Measurements from ENCODE around the gene TYW1B. TPM values are rescaled to one million over a fixed set of nuclear protein-coding genes. Genes with fewer than 3 reads are reported as not detected.
"Not testable (repeated sequence)": the region's sequence is repeated elsewhere in the genome, so short reads cannot be mapped to it uniquely, and the experiment has no call there.

TYW1B gene
- total and polyA plus RNA-seq, 3 experiments from 2014 or later: 1.5 to 5.1 (median 4.7) TPM

GRCh38 chr7:72674394-72674793, 153.6 kb downstream of the TYW1B start:
- no peak overlapping the region for H3K27ac ChIP-seq (ENCODE audit: low read depth, low read length)
- no peak overlapping the region for H3K27ac Mint-ChIP-seq
- DNase-seq: no peak
- H3K4me1 ChIP-seq (ENCODE audit: insufficient read depth, low read length): no peaks in the 10 kb centered on the region
- H3K4me3 Mint-ChIP-seq: no peak overlapping the region
- no peaks in the 10 kb centered on the region for H3K4me1 Mint-ChIP-seq
- peaks cover 16 to 22% (median 18%) of the 10 kb centered on the region in 3 donors for H3K36me3 Mint-ChIP-seq
- H3K4me3 ChIP-seq (ENCODE audit: low read length): no peak overlapping the region
- H3K27me3 ChIP-seq (ENCODE audit: insufficient read depth, low read length, poor library complexity, severe bottlenecking): no peaks in the 10 kb centered on the region
- H3K27me3 Mint-ChIP-seq: no peaks in the 10 kb centered on the region
- no peaks in the 10 kb centered on the region for H3K36me3 ChIP-seq (ENCODE audit: insufficient read depth, low read length)
- CTCF ChIA-PET: no interaction called here
- H3K9me3 Mint-ChIP-seq: no peaks in the 10 kb centered on the region
- H3K9me3 ChIP-seq (ENCODE audit: low read length): no peaks in the 10 kb centered on the region
- POLR2A ChIA-PET: no interaction called here

DNA sequence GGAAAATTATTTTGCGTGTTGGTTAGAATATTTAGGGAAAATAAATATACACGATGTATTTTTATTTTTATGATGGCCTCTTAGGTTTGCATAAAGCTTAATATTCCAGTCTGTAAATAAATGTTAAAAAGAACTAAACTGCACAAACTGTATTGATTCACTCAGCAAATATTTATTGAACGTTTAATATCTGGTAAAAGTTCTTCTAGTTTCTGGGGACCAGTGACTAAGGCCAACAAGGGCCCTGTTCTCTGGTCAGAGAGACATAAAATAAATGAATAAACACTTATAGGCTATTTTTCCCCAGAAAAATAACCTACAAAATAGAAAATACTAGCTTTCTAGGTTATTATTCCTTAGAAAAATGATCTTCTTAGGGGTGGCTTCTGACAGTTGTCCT, 157.2 kb downstream of the TYW1B start:
- H3K4me1 Mint-ChIP-seq; DNase-seq; H3K9me3 ChIP-seq (ENCODE audit: low read length); H3K27ac Mint-ChIP-seq; H3K27ac ChIP-seq (ENCODE audit: low read depth, low read length); H3K4me1 ChIP-seq (ENCODE audit: insufficient read depth, low read length); H3K9me3 Mint-ChIP-seq; H3K27me3 Mint-ChIP-seq; H3K36me3 ChIP-seq (ENCODE audit: insufficient read depth, low read length); H3K4me3 Mint-ChIP-seq; H3K27me3 ChIP-seq (ENCODE audit: insufficient read depth, low read length, poor library complexity, severe bottlenecking); CTCF ChIA-PET; H3K4me3 ChIP-seq (ENCODE audit: low read length); POLR2A ChIA-PET: not testable (repeated sequence)
- H3K36me3 Mint-ChIP-seq: peaks cover 13 to 27% (median 14%) of the 10 kb centered on the region in 3 donors

DNA sequence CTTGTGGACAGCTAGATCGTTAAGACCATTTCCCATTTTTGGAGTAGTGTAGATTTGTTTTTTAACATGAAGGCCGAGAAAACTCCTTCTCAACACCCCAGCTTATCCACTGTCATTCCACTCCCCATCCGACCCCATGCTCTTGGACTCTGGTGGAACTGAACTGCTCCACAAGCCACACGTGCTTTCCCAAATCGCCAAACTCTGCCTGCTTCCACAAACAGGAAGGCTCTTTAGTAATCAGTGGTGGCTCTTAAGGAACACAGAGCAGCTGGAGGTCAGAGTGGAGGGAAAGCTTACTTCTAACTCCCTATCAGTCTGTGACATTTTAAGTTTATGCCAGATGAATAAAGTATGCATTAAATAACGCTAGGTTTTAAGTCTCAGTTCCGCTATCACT, 159.6 kb downstream of the TYW1B start:
- H3K4me3 ChIP-seq (ENCODE audit: low read length); H3K36me3 ChIP-seq (ENCODE audit: insufficient read depth, low read length); H3K4me3 Mint-ChIP-seq; H3K9me3 Mint-ChIP-seq; H3K27ac ChIP-seq (ENCODE audit: low read depth, low read length); POLR2A ChIA-PET; DNase-seq; CTCF ChIA-PET; H3K4me1 ChIP-seq (ENCODE audit: insufficient read depth, low read length); H3K27me3 Mint-ChIP-seq; H3K4me1 Mint-ChIP-seq; H3K27me3 ChIP-seq (ENCODE audit: insufficient read depth, low read length, poor library complexity, severe bottlenecking); H3K9me3 ChIP-seq (ENCODE audit: low read length); H3K27ac Mint-ChIP-seq: not testable (repeated sequence)
- H3K36me3 Mint-ChIP-seq: peaks cover 19 to 37% (median 21%) of the 10 kb centered on the region in 3 donors

DNA sequence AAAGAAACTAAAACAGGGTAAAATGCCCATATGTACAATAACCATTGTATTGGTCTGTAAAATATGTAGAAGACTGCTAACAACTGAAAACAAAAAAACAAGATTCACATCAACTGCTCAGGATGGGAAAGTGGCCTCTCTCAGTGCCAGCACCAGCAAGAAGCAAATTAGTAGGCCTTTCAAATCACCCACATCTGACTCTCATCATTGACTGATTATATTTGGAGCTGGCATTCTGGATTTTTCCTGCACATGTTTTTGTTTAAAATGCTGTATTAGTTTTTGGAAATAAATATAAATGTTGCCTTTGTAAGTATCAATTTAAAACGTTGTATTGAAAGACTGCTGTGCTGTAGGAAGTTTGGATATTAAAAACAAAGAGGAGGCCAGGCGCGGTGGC, 161.0 kb downstream of the TYW1B start:
- H3K27ac ChIP-seq (ENCODE audit: low read depth, low read length); H3K27me3 Mint-ChIP-seq; H3K4me3 Mint-ChIP-seq; H3K27ac Mint-ChIP-seq; CTCF ChIA-PET; H3K9me3 Mint-ChIP-seq; H3K27me3 ChIP-seq (ENCODE audit: insufficient read depth, low read length, poor library complexity, severe bottlenecking); H3K4me3 ChIP-seq (ENCODE audit: low read length); POLR2A ChIA-PET; DNase-seq; H3K4me1 ChIP-seq (ENCODE audit: insufficient read depth, low read length); H3K4me1 Mint-ChIP-seq; H3K9me3 ChIP-seq (ENCODE audit: low read length); H3K36me3 ChIP-seq (ENCODE audit: insufficient read depth, low read length): not testable (repeated sequence)
- peaks cover 15 to 39% (median 23%) of the 10 kb centered on the region in 3 donors for H3K36me3 Mint-ChIP-seq

- H3K4me3 ChIP-seq (ENCODE audit: low read length): not testable (repeated sequence)
Observed at GRCh38 chr7:72648574-72648973, 179.4 kb downstream of the TYW1B start.

DNA sequence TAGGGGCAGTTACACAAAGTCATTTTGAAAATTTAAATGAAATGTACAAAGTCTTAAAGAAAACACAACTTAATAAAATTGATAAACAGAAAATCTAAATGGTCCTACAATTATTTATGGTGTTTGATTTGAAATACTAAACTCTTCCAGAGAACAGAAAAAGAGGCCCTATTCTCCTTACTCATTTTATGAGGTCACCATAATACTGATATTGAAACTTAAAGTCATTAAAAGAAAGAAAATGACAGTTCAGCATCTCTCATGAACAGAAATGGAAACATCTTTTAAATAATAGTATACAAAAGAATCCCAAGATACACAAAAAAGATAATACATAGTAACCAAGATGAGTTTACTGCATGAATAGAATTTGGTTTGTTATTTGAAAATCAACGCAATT, 184.3 kb downstream of the TYW1B start:
- H3K9me3 ChIP-seq (ENCODE audit: low read length); CTCF ChIA-PET; DNase-seq; H3K27me3 ChIP-seq (ENCODE audit: insufficient read depth, low read length, poor library complexity, severe bottlenecking); H3K4me1 ChIP-seq (ENCODE audit: insufficient read depth, low read length); H3K9me3 Mint-ChIP-seq; H3K4me3 Mint-ChIP-seq; H3K27me3 Mint-ChIP-seq; H3K27ac Mint-ChIP-seq; H3K4me1 Mint-ChIP-seq; POLR2A ChIA-PET; H3K4me3 ChIP-seq (ENCODE audit: low read length); H3K36me3 ChIP-seq (ENCODE audit: insufficient read depth, low read length); H3K27ac ChIP-seq (ENCODE audit: low read depth, low read length): not testable (repeated sequence)
- peaks cover 6 to 19% (median 8%) of the 10 kb centered on the region in 3 donors for H3K36me3 Mint-ChIP-seq

More at GRCh38 chr7:72648574-72648973, 179.4 kb downstream of the TYW1B start:
- H3K4me1 Mint-ChIP-seq; POLR2A ChIA-PET; H3K27ac ChIP-seq (ENCODE audit: low read depth, low read length); H3K9me3 ChIP-seq (ENCODE audit: low read length); H3K27ac Mint-ChIP-seq; H3K9me3 Mint-ChIP-seq; CTCF ChIA-PET; H3K27me3 ChIP-seq (ENCODE audit: insufficient read depth, low read length, poor library complexity, severe bottlenecking); H3K4me1 ChIP-seq (ENCODE audit: insufficient read depth, low read length); DNase-seq; H3K4me3 Mint-ChIP-seq; H3K27me3 Mint-ChIP-seq; H3K36me3 ChIP-seq (ENCODE audit: insufficient read depth, low read length): not testable (repeated sequence)
- H3K36me3 Mint-ChIP-seq: peaks cover 10 to 36% (median 10%) of the 10 kb centered on the region in 3 donors

DNA sequence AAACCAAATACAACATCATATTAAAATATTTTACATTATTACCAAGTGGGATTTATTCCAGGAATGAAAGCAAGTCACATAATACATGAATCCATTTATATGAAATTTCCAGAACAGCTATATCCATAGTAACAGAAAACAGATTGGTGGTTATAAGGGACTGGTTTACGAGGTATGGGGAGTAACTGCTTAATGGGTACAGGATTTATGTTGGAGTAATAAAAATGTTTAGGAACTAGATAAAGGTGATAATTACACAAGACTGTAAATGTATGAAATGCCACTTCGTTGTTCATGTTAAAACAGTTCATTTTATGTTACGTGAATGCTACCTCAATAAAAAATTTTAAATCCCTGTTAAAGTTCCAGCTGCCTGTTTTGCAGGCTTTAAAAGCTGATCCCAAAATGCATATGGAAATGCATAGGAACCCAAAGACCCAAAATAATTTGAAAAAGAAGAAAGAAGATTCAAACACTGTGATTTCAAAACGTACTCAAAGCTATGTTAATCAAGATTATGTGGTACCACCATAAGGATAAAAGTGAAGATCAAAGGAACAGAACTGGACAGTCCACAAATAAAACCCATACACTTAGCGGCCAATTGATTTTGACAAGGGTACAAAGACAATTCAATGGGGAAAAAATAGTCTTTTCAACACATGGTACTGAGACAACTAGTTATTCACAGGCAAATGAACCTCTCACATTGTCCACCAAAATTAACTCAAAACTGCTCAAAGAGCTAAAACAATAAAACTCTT, 186.3 kb downstream of the TYW1B start:
- H3K27me3 ChIP-seq (ENCODE audit: insufficient read depth, low read length, poor library complexity, severe bottlenecking); H3K4me3 Mint-ChIP-seq; H3K9me3 Mint-ChIP-seq; H3K27ac Mint-ChIP-seq; H3K4me1 ChIP-seq (ENCODE audit: insufficient read depth, low read length); H3K9me3 ChIP-seq (ENCODE audit: low read length); H3K27ac ChIP-seq (ENCODE audit: low read depth, low read length); H3K36me3 ChIP-seq (ENCODE audit: insufficient read depth, low read length); DNase-seq; POLR2A ChIA-PET; H3K27me3 Mint-ChIP-seq; CTCF ChIA-PET; H3K4me1 Mint-ChIP-seq; H3K4me3 ChIP-seq (ENCODE audit: low read length): not testable (repeated sequence)
- H3K36me3 Mint-ChIP-seq: peaks cover 3 to 20% (median 9%) of the 10 kb centered on the region in 3 donors

DNA sequence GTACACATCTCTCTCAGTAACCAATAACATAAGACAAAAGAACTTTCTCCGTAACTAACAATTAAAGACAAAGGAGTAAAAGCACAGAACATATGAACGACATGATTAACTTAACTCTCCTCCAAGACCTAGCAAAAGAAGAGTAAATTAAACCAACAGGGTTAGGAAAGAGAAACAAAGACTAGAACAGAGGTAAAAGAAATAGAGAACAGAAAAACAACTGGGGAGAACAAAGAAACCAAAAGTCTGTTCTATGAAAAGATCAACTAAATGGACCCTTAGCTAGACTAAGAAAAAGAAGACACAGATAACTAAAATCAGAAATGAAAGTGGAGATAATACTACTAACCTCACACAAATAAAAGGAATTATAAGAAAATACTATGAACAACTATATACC, 187.3 kb downstream of the TYW1B start:
- H3K4me3 Mint-ChIP-seq; H3K27me3 Mint-ChIP-seq; H3K27ac Mint-ChIP-seq; H3K4me1 ChIP-seq (ENCODE audit: insufficient read depth, low read length); H3K9me3 Mint-ChIP-seq; H3K27ac ChIP-seq (ENCODE audit: low read depth, low read length); DNase-seq; H3K4me3 ChIP-seq (ENCODE audit: low read length); H3K4me1 Mint-ChIP-seq; H3K9me3 ChIP-seq (ENCODE audit: low read length); POLR2A ChIA-PET; H3K36me3 ChIP-seq (ENCODE audit: insufficient read depth, low read length); CTCF ChIA-PET; H3K27me3 ChIP-seq (ENCODE audit: insufficient read depth, low read length, poor library complexity, severe bottlenecking): not testable (repeated sequence)
- H3K36me3 Mint-ChIP-seq: peaks cover 3 to 21% (median 9%) of the 10 kb centered on the region in 3 donors
